Measurements from ENCODE around the gene MINDY1.
A peak's percentile ranks its signal among the peaks of the same experiment; 100 is the strongest.

MINDY1 gene

GRCh38 chr1:150985179-150985825 is 21.4 kb downstream of the MINDY1 start:
- DNase-seq (ENCODE audit: low read depth): no peak

- DNase-seq (ENCODE audit: low read depth): no peak
Observed at GRCh38 chr1:150981805-150982712, 24.6 kb downstream of the MINDY1 start, which contains the start of gene ANXA9. Gene ANXA9 (plus strand): TSS chr1:150982292. CDS start chr1:150983106, 814 bp downstream.

DNA sequence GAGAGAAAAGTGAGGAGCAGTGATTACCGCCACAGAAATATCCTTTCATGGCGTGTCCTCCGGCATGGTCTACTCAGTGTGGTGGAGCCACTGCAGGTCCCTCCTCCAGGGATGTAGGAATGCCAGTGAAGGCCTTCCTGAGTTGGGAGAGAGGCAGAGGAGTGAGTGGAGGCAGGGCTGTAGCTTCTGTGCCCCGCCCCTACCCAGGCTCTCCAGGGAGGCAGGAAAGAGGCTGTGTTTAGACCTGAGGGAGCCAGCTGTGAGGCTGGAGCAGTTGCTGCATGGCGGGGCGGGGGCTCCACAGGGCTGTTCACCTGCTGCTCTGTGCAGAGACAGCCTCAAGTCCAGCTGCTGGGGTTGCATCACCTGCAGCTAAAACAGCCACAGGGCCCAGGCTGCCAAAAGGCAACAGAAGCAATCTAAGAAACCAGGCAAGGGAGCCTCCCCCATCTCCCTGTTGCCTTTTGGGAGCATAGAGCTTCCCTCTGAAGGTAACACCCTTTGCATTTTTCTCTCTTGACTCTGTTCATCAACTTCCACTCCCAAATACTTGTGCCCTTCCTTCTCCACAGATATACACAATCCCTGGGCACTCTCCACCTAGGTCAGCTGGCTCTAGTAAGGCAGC is 25.4 kb downstream of the MINDY1 start:
- no peak for DNase-seq (ENCODE audit: low read depth)

DNA sequence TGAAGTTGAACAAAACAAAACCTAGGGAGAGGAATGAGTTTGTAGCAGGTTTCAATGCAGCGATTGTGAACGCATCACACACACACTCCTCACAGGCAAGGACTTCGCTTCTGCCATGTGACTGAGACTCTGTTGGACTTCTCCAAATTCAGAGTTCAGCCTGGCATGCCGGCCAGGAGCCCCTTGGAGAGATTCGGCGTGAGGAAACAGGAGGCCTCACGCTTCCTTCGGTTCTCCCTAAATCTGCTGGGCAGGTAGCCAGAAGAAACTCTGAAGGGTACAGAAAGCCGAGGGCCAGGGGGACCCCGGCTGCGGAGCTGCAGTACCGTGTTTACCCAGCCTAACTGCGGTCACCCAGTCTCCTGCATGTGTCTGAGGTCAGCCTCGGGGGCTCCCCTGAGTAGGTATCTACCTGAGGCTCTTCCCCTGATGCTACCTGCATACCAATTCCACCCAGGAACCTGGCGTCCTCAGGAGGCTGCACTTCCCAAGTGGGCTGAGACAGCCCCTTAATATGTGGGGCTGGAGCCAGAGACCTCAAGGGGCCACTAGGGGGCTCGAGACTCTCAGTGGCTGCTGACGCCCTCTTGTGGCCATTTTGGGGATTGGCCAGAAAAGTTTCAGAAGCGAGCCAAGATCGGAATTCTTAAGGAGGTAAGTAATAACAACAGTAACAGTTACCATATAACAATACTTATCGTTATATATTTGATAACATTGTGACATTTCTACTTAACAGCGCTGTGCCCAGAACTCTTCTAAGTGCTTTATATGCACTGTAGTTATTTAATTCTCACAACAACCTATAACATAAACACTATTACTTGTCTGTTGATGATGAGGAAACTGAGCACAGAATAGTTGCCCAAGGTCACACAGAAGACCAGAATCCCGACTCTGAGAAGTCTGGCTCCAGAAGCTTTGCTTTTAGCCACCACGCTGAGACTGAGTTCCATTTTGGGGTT is 27.3 kb downstream of the MINDY1 start:
- DNase-seq (ENCODE audit: low read depth): peak; percentile 85

- DNase-seq (ENCODE audit: low read depth): peak; percentile 51
Observed at GRCh38 chr1:150976879-150977694, 29.6 kb downstream of the MINDY1 start.

DNA sequence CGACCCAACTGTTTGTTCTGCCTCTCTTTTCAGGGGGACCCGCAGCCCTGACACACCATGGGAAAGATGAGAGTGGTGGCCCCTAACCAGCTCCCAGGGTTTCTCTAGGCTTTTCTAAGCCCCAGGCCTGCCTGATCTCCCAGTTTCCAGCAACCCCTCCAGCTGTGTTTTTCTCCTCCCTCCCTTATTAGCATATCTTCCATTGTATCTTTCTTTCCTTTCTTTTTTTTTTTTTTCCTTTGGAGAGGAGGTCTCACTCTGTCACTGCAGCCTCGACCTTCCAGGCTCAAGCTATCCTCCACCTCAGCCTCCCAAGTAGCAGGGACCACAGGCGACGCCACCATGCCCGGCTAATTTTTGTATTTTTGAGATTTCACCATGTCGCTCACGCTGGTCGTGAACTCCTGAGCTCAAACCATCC is 30.3 kb downstream of the MINDY1 start:
- no peak for DNase-seq (ENCODE audit: low read depth)

DNA sequence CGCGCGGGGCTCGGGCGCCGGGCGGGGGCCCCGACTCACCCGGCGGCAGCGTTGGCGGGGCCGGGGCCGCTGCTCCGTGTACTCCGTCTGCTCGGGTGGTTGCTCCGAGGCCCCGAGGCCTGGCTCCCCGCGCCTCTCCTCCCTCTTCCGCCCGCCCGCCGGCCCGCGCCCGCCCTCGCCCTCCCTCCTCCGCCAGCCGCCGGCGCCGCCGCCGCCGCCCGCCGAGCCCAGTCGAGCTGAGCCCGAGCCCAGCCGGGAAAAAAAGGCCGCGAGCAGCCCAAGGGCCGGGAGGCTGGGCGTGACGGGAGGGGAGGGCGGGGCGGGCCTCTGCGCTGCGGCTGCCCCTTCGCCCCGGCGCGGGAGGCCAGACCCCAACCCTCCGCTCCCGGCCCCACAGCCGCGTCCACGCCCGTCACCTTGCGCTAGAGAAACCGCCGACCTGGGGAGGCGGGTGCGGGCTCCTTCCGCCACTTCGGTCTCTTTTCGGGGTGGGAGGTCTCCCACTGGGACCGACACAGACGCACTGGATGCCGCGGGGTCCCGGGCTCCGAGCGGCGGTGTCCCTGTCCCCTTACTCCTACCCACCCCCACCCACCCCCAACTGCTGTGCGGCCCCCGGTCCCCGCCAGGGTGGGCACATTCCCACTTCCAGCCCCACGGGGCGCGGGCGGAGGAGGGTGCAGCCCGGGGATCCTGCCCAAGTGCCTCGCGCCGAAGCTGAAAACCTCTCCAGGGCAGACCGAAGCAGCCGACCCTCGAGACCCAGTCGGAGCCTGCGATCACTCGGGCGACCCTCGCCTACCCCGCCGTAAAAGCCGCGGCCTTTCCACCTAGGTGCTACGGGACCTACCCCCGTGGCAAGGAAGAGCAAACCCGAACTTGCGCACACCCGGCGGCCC is 31.9 kb downstream of the MINDY1 start, which contains the start of gene CERS2:
Gene CERS2, minus strand, starts transcription at position 256 of the 899 bp plus-strand sequence. CDS start 5,745 bp downstream, outside the sequence.
- peak; percentile 74 for DNase-seq (ENCODE audit: low read depth)

DNA sequence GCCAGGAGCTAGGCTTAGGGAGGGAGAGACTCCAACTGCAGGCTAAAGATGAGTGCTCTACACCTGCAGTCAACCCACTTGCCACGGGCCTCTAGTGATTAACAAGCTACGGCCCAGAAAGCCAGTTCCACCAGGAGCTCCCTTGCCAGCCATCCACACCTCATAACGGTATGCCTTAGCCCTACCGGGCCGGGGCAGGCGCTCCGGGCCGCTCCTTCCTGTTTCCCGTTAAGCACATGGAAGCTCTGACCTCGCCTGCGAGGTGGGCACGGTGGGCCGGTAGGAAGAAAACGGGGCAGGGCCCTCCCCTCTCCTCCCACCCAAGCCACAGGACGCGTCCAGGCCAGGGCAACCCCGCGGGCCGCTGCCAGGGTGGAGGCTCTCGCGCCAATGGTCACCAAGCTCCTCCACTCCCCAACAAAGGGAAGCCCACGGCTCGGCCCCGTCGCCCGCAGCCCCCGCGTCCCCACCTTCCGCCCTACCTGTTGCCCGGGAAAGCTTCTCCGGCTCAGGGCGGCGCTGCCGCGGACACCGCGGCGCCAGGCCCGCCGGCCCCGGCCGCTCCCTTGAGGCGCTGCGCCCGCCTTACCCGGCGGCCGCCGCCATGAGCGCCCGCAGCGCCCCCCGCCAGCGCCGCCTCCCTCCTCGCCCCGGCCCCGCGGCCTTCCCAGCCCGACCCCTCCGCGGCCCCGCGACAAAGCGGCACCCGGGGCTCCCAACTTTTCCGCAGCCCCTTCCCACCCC is 32.7 kb downstream of the MINDY1 start:
- DNase-seq (ENCODE audit: low read depth): peak; percentile 12

DNA sequence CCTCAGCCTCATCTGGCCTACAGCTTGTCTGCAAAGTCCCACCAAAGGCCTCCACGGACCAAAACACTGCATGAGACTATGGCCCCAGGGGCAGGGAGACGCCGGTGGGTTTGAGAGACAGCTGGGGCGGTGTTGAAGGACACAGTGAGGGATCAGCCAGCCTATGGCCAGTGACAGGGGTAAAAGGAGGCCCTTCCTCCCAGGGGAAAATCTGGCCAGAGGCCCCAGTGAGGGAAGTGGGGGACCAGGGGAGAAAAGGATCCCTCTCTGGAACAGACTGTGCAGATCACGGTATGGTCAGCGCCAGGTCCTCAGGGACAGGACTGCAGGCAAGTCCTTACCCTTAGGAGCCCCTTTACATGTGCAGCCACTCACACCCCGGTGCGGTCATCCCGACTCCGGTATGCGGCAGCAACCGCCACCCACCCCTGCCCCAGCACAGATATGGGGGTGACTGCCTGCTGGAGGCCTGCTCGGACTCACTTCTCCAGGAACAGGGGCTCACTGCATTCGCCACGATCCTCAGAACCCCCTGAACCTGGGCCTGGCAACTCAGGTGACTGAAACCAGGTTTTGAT is 33.4 kb downstream of the MINDY1 start:
- DNase-seq (ENCODE audit: low read depth): no peak

GRCh38 chr1:150972417-150972940 is 34.2 kb downstream of the MINDY1 start:
- DNase-seq (ENCODE audit: low read depth): no peak

GRCh38 chr1:150971583-150972416 is 34.9 kb downstream of the MINDY1 start:
- DNase-seq (ENCODE audit: low read depth): no peak

GRCh38 chr1:150970808-150971582 is 35.7 kb downstream of the MINDY1 start:
- no peak for DNase-seq (ENCODE audit: low read depth)

DNA sequence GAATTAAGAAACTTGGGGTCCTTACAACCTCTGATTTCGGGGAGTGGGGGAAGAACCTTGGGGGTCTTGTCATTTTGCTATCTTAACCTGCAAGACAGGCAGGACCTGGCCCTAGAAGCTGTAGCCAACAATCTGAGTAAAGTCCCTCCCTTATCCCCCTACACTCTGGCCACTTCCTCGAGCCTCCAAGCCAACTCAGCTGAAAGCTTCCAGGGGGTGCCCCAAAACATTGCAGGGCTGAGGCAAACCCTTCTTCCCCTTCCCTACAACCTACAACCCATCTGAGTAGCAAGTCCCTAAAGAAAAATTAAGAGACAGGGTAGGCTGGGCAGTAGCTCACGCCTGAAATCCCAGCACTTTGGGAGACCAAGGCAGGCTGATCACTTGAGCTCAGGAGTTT is 37.1 kb downstream of the MINDY1 start:
- no peak for DNase-seq (ENCODE audit: low read depth)

DNA sequence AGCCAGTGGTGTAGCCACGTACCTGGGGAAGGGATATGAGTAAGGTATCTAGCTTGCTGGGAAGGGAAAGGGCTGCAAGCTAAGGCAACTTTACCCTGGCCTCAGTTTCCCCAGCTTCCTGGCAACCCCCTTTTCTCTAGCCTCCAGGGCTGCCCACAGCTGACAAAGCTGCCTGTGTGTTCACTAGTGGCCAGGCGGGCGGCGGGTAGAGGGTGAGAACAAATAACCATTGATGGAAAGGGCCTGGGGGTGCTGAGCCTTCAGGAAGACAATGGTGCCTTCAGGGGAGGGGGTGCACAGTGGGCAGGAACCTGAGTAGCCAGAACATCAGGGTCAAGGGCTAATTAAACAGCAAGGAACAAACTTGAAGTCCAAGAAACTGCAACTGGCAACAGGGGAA is 38.2 kb downstream of the MINDY1 start:
- no peak for DNase-seq (ENCODE audit: low read depth)

- no peak for DNase-seq (ENCODE audit: low read depth)
Observed at GRCh38 chr1:150967936-150968335, 38.8 kb downstream of the MINDY1 start.

DNA sequence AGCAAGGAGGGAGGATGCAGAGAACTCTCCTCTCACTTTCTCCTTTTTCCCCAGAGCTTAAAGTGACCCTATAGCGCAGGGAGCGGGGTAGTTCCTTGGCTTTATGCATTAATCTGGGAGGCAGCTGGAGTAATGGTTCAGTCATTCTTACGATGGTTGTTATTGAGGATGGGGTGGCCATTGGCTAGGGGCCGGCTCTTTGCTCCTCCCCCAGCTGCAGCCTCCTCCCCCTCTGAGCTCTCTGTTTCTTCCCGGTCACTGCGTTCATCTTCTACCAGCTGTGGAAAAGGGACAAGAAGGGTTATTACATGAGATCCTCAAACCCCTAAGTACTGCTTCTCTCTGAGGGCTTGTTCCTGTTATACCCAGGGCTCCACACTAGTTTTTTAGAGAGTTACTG is 40.7 kb downstream of the MINDY1 start:
- DNase-seq (ENCODE audit: low read depth): no peak
